Left ventricle myocardium inferior (tissue), 1 donor: Measurements from ENCODE around the gene EFHD2. TPM values are rescaled to one million over a fixed set of nuclear protein-coding genes. Genes with fewer than 3 reads are reported as not detected.

Source experiments
- DNase-seq: peaks from one replicate; pipeline ENCODE4 v3.0.0-alpha.2; 2020
- H3K27ac ChIP-seq: fragments of 200-600 bp; replicated peaks from 2 replicates; pipeline ENCODE4 v1.8.0; 2021
- H3K27me3 ChIP-seq: fragments of 200-600 bp; 2 replicates; pipeline ENCODE4 v1.8.0; 2021; ENCODE audit warnings: low read depth
- H3K36me3 ChIP-seq: fragments of 200-600 bp; 2 replicates; pipeline ENCODE4 v1.8.0; 2021
- H3K4me1 ChIP-seq: fragments of 200-600 bp; 2 replicates; pipeline ENCODE4 v1.8.0; 2021
- H3K4me3 ChIP-seq: fragments of 200-600 bp; 2 replicates; pipeline ENCODE4 v1.8.0; 2021; ENCODE audit warnings: mild to moderate bottlenecking, moderate library complexity
- H3K9me3 ChIP-seq: fragments of 200-600 bp; replicated peaks from 2 replicates; pipeline ENCODE4 v1.8.0; 2021
- CTCF ChIP-seq: fragments of 200-600 bp; IDR thresholded peaks from 2 replicates; pipeline ENCODE4 v1.8.0; 2021; ENCODE audit warnings: antibody characterized with exemption, mild to moderate bottlenecking, borderline replicate concordance
- intact Hi-C: fragments of 100-400 bp; cut with micrococcal nuclease; formaldehyde crosslinking; loops from one replicate; pipeline ENCODE4 v1.11.0; 2022
- total RNA-seq: library from RNA; stranded (reverse); fragmentation: NEBNext Ultra II Directional; extraction: Animal tissue kit (Norgen Biotek cat#: 25700); gene quantifications from one replicate; pipeline ENCODE4 v1.2.1, GENCODE V29; 2021
- donor health status: DM: no; HTN: yes; CAD: no; lungs with severe emphysema.

The EFHD2 gene
- total RNA-seq, 1 donor from 2014 or later: 15.0 TPM

- H3K36me3 ChIP-seq: no peaks in the 10 kb centered on the region
- no peaks in the 10 kb centered on the region for H3K27me3 ChIP-seq
- no peak overlapping the region for H3K27ac ChIP-seq
- intact Hi-C loops: no loop called here
- H3K4me1 ChIP-seq: peaks cover 9% of the 10 kb centered on the region
- no peak overlapping the region for H3K4me3 ChIP-seq
- no peak for TF ChIP-seq CTCF
- no peak for DNase-seq
- H3K9me3 ChIP-seq: peaks cover 19% of the 10 kb centered on the region
Observed at GRCh38 chr1:15401391-15402055, 8.2 kb upstream of the EFHD2 start.

- Histone ChIP-seq H3K4me3 (no peak overlapping the region), H3K36me3 (no peaks in the 10 kb centered on the region), H3K9me3 (peaks cover 19% of the 10 kb centered on the region), H3K27me3 (no peaks in the 10 kb centered on the region), H3K27ac (no peak overlapping the region), H3K4me1 (peaks cover 21% of the 10 kb centered on the region)
- no peak for TF ChIP-seq CTCF
- intact Hi-C loops: no loop called here
- no peak for DNase-seq
Observed at GRCh38 chr1:15402809-15403450, 6.8 kb upstream of the EFHD2 start.

GRCh38 chr1:15403962-15404580, 5.6 kb upstream of the EFHD2 start:
- intact Hi-C loops: no loop called here
- no peak for TF ChIP-seq CTCF
- H3K4me1 ChIP-seq: peaks cover 24% of the 10 kb centered on the region
- DNase-seq: no peak
- H3K4me3 ChIP-seq: no peak overlapping the region
- H3K27me3 ChIP-seq: no peaks in the 10 kb centered on the region
- H3K27ac ChIP-seq: no peak overlapping the region
- H3K36me3 ChIP-seq: no peaks in the 10 kb centered on the region
- H3K9me3 ChIP-seq: peaks cover 15% of the 10 kb centered on the region

- DNase-seq: no peak
- no peaks in the 10 kb centered on the region for H3K36me3 ChIP-seq
- H3K4me3 ChIP-seq: no peak overlapping the region
- intact Hi-C loops: no loop called here
- peaks cover 34% of the 10 kb centered on the region for H3K4me1 ChIP-seq
- no peaks in the 10 kb centered on the region for H3K27me3 ChIP-seq
- no peak for TF ChIP-seq CTCF
- no peak overlapping the region for H3K27ac ChIP-seq
- peaks cover 3% of the 10 kb centered on the region for H3K9me3 ChIP-seq
Observed at GRCh38 chr1:15405106-15405850, 4.4 kb upstream of the EFHD2 start.
